ENCODE measurements around the gene DHTKD1.

The DHTKD1 gene, protein sequence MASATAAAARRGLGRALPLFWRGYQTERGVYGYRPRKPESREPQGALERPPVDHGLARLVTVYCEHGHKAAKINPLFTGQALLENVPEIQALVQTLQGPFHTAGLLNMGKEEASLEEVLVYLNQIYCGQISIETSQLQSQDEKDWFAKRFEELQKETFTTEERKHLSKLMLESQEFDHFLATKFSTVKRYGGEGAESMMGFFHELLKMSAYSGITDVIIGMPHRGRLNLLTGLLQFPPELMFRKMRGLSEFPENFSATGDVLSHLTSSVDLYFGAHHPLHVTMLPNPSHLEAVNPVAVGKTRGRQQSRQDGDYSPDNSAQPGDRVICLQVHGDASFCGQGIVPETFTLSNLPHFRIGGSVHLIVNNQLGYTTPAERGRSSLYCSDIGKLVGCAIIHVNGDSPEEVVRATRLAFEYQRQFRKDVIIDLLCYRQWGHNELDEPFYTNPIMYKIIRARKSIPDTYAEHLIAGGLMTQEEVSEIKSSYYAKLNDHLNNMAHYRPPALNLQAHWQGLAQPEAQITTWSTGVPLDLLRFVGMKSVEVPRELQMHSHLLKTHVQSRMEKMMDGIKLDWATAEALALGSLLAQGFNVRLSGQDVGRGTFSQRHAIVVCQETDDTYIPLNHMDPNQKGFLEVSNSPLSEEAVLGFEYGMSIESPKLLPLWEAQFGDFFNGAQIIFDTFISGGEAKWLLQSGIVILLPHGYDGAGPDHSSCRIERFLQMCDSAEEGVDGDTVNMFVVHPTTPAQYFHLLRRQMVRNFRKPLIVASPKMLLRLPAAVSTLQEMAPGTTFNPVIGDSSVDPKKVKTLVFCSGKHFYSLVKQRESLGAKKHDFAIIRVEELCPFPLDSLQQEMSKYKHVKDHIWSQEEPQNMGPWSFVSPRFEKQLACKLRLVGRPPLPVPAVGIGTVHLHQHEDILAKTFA

DNA sequence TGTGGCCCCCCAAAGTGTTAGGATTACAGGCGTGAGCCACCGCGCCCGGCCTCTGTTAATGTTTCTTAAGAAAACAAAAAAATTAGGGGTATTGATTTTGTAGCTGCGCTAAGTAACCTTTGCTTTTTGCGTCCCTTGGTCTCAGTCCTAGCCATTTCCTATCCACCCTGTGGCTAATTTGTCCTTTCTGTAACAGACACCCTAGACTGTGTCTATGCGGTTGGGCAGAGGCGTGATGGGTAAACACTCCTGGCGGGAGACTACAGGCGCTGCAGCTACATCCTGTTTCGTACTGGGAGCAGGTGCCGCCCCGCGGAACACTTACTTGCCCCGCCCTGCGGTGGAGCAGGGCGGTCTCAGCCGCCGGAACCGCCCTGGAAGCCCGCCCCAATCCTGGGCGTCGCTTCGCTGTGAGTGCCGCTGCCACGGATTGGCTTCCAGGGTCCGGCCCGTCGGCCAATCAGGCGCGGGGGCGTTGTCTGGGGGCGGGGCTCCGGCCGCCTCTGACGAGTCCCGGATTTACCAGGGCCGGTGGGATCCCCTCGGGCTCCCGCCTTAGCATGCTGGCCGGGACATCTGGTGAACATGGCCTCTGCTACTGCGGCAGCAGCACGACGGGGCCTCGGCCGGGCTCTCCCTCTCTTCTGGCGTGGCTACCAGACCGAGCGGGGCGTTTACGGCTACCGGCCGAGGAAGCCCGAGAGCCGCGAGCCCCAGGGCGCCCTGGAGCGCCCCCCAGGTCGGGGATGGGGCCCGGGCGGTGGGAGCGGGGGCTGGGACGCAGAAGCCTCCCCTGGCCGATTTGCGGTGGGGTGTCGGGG lies at the start of gene DHTKD1:
DHTKD1 (plus strand) TSS at position 506 of the 821 bp plus-strand sequence; CDS start at position 586, 80 bp downstream.
- peak; percentile 93 to 95 for DNase-seq

DNA sequence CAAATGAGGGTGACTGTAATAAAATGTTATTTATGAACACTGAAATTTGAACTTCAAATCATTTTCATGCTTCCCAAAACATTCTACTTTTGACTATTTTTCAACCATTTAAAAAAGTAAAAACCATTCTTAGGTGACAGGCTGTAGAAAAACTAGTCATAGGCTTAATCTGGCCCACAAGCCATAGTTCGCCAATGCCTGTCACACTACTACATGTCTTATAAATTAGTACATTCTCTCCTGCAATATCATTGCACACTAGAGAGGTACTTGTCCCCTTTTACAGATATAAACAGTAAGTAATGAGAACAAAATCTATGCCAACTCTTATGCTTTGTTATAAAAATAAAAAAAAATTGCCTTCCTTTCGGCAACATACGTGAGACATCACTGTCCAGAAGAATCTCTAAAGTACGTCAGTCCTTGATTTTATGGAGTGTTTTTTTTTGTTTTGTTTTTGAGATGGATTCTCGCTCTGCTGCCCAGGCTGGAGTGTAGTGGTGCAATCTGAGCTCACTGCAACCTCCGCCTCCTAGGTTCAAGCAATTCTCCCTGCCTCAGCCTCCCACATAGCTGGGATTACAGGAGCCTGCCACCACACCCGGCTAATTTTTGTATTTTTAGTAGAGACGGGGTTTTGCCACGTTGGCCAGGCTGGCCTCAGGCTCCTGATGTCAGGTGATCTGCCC lies 49.3 kb upstream of the DHTKD1 start:
- DNase-seq: no peak

DNA sequence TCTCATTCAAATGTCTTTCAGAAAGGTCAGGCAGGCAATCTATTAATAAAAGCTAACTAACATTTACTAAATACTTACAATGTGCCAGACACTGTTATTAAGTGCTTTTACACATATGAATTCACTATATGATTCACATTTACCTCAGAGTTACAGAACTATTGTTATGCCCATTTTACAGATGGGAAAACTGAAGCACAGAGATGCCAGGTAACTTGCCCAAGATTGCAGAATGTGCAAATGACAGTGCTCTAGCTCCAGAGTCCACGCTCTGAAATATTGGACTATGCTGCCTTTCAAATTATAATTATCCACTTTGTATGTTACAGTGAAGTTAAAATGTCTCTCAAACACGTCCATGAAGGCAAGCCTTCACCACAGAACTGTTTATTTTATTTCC lies 48.2 kb upstream of the DHTKD1 start:
- no peak for DNase-seq

DNA sequence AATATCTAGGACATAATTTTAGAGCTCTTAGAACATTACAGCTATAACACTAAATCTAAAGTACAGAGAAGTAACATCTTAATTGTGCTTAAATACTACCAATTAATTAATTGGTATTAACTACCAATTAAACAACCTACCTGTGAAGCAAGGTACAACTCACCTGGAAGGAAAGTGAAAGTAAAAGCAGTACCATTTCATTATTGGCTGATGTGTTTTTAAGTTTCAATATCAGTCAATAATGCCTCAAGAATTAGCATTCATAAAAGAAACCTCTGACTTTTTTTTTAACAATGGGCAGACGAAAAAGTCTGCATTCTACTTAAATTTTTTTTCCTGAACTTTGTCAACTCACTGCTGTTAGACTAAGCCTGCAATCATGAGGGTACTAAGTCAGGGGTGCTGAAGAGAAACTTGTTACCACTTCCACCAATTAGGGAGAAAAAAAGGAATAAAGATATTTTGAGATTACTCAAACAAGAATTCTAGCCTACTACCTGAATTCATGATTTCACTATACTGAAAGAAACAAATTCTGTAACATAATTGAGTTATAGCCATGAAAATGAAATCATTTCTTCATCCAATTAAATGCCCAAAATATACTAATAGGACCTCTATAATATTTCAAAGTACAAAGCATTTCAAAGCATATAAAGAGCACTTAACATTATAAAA lies 46.0 kb upstream of the DHTKD1 start:
- DNase-seq: no peak

DNA sequence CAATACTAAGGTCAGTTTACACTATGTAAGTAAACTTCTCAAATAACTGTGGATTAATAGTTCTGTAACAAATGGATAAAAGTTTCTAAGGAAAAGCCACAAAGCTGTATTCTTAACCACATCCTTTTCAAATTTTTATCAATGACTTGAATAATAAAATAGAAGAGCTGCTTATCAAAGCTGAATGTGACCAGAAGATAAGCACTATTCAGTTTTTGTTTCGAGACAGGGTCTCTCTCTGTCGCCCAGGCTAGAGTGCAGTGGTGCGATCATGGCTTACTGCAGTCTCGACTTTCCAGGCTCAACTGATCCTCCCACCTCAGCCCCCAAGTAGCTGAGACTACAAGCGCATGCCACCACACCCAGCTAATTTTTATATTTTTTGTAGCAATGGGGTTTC lies 43.2 kb upstream of the DHTKD1 start:
- no peak for DNase-seq

DNA sequence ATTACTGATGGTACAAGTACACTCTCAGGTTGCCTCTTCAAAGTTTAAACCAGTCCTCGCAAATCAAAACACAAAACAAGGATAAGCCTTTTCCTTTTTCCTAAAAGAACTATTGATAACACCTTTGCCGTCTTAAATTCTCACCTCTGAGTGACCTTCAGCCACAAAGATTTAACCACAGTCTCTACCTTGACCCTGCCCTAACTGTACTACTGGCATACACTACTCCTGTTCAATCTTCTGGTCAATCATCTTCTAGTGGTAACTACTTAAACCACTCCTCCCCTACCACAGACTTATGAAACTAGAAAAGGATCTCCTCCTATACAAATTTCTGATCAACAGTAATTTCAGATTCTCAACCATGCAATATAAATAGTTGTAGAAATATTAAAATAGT lies 41.2 kb upstream of the DHTKD1 start:
- no peak for DNase-seq

DNA sequence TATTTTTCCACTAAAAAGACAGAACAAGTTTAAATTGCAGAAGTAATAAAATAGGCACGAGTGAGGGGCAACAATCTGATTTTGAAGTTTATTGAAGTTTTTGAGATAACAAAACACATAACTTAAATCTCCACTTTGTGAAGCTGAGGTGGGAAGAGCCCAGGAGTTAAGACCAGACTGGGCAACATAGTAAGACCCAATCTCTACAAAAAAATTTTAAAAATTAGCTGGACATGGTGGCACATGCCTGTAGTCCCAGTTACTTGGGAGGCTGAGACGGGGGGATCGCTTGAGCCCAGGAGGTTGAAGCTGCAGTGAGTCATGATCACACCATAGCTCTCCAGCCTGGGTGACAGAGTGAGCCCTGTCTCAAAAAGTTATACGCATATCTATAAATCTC lies 37.4 kb upstream of the DHTKD1 start:
- no peak for DNase-seq

DNA sequence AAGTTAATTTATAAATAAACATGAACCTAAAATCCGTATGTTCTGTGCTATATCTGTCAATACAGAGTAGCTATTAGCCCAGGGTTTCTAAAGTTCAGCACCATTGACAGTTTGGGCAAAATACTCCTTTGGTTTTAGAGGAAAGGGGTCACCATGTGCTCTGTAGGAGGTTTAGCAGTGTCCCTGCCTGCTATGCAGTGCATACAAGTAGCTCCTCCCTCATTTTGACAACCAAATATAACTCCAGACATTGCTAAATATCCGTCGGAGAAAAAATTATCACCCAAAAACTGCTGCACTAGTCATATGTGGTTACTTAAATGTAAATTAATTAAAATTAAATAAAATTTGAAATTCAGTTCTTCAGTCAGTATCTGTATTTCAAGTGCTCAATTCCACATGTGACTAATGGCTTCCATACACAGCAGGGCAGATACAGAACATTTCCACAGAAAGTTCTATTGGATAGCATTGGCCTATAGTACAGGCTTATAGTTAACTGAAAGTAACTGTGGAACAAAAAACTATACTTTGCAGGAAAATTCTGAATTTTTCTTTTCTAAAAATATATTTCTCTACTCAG lies 32.6 kb upstream of the DHTKD1 start:
- no peak for DNase-seq

DNA sequence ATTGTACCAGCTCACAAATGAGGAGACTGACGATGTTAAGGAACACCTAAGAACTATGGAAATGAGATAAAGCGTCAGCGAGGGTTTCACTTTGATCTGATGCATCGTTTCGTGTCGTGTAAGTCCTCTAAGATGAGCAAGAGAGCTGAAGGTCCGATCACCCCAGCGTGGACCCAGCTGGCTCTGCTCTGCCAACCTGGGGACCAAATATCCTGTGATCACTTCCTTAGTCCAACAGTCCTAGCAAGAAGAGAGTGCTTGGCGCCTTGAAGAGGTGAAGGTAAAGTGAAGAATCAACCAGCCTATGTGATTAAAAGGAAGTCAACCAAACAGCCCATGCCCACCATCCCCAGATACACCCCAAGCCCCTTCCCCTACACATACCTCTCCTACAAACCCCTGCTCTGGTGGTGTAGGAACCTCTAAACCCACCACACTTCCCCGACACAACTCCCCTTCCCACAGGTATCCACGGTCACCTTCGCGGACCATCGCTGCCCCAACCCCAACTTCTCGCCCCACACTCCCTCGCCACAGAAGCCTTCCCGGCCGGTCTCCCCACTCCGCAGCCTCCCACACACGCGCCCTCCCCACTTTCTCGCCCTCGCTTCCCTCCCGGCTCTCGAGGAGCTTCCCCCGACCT lies 26.9 kb upstream of the DHTKD1 start:
- DNase-seq: peak in 1 of 2 experiments; percentile 3

DNA sequence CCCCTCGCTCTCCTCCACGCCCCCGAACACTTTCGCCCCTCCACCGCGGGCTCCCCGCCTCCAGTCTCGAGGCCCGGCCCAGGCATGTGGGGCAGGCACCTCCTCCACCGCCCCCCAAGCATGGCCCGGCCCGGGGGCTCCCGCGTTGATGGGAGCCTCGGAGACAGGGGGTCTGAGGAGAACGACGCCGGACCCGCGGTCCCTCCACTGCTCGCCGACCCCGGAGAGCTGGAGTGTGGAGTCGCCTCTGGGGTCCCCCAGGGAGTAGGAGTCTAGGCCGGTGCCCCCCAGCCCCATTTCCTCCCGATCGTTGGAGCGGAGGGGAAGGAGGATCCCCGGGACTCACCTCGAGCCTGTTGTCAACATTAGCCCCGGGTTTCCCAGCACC lies 26.4 kb upstream of the DHTKD1 start:
- no peak for DNase-seq

DNA sequence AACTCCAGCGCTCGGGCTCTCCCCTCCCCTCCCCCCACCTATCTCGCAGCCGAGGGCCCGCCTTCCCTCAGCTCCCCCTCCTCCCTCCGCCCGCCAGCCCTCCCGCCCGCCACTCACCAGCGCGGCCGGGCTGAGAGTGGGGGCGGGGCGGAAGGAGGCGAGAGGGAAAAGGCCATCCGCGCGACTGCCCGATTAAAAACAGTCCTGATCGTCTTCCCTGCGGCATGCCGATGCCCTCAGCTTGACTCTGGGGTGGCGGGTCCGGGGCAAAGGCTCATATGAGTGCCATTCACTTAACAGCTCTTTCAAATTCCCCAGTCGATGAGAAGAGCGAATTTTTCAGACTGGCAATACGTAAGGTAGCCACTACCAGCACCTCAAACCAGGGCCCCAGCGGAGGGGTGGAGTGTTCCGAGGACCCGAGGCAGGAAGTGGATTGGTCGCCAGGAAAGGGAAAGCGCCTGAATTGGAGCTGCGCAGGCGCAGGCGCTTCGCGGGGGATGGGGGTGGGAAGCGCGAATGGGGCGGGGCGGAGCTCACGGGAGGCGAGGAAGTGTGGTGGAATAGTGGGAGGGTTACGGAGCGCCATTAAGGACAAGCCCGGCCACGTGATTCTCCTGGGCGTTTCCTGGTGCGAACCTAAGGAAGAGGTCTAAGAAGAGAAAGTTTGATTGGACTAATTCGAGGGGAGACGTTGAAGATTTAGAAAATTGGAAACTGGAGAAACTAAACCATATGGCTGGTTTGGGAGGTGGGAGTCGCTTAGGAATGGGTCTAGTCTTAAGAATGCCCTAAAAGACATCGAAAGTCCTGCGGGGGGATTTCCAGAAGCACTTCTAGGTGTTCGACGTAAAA lies 25.7 kb upstream of the DHTKD1 start, which contains the start of gene UPF2:
UPF2 (minus strand) TSS at position 13 of the 855 bp plus-strand sequence. CDS start 7,386 bp downstream, outside the sequence.
- DNase-seq: peak; percentile 94 to 96

DNA sequence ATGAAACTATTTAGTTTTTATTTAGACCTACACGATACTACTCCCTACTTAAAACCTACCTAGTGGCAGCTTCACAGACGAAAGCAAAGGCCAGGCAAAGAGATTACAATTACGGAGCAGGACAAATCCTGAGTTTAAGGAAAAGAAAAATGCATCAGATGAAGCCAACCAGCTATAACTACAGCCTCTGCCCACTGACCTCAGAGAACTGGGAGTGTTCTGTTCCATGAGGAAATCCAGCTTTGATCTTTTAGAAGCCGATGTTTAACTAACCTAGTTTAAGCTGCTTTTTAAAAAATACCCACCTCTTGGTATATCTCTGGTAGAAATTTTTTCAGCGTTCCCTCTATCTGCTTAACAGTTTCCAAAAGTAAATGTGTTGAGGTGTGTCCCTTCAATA lies 23.2 kb upstream of the DHTKD1 start:
- DNase-seq: no peak

DNA sequence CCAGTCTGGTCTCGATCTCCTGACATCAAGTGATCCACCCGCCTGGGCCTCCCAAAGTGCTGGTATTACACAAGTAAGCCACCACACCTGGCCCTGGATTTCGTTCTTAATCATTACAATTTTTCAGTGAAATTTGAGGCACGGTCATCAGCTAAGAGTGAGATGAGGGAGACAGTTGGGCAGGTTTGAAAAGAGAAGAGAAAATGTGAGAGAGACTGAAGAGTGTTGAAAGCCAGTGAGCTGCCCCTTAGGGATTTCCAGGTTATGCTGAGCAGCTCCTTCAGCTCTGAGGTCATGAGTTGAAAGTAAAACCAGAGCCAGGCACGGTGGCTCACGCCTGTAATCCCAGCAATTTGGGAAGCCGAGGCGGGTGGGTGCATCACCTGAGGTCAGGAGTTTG lies 20.2 kb upstream of the DHTKD1 start:
- no peak for DNase-seq

DNA sequence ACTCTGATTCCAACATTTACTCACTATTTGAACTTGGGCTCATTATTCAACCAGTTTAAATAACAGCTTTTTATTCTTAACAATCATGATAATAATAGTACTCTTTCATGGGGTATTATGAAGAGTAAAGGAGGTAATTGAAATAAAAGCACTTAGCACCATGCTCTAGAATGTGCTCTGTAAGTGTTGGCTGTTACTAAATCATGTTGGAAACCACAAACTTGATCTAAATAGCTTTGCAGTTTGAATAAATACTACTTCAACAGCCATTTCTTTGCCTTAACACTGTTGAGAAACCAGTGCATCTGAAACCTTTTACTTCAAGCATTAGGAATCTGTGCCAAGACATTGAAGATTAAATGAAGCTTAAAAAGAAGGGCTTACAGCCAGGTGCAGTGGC lies 18.2 kb upstream of the DHTKD1 start:
- no peak for DNase-seq

DNA sequence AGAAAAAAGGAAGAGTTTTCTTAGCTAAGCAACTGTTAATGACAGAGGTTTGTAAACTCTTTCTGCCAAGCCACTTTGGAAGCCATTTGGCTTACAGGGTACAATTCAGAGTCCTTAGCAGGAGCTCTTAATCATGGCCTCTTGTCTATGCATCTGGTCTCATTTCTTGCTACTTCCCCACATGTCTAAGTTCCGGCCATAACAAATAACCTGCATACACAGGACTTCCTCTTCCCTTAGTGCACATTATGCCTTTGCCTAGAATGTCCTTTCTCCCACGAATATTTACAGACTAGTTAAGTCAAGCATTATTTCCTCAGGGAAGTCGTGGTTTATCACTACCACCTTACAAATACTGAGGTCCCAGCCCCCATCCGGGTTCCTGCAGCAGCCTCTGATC lies 17.5 kb upstream of the DHTKD1 start:
- no peak for DNase-seq

DNA sequence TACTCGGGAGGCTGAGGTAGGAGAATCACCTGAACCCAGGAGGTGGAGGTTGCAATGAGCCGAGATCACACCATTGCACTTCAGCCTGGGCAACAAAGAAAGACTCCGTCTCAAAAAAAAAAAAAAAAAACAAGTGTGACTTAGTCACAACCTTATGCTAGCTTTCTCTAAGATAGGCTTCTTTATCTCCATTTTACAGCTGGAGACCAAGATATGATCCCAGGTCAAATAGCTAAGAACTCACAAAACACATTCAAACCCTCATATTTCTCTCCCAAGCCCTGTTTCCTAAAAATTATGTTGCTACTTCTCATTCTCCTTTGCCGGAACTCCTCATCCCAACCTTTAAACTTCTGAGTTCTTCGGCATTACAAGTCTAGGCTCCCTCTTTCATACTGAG lies 13.0 kb upstream of the DHTKD1 start:
- DNase-seq: no peak

DNA sequence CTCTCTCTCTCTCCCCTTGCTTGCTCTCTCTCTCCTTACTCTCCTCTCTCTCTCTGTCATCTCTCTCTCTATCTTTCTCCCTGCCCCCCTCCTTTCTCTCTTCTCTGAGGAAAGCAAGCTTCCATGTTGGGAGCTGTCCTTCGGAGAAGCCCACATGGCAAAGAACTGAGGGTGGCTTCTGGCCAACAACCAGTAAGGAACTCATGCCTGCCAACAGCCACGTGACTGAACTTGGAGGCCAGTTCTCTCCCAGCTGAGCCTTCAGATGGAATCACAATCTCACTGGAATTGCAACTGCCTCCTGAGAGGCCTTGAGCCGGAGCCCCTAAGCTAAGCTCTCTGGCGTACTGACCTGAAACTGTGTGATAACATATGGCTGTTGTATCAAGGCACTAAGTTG lies 12.0 kb upstream of the DHTKD1 start:
- no peak for DNase-seq

DNA sequence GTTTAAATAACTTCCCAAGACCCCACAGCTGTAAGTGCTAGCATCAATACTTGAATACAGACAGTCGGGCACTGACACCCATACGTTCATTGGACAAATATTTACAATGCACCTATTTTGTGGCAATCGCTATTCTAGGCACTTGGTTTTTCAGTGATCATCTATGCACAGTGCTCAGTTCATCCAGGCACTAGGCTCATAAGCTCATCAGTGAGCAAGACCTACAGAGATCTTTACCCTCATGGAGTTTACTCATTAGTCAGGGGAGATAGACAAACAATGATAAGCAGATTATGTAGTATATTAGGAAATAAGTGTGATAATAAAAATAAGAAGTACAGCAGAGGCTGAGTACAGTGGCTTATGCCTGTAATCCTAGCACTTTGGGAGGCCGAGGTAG lies 7.6 kb upstream of the DHTKD1 start:
- no peak for DNase-seq

DNA sequence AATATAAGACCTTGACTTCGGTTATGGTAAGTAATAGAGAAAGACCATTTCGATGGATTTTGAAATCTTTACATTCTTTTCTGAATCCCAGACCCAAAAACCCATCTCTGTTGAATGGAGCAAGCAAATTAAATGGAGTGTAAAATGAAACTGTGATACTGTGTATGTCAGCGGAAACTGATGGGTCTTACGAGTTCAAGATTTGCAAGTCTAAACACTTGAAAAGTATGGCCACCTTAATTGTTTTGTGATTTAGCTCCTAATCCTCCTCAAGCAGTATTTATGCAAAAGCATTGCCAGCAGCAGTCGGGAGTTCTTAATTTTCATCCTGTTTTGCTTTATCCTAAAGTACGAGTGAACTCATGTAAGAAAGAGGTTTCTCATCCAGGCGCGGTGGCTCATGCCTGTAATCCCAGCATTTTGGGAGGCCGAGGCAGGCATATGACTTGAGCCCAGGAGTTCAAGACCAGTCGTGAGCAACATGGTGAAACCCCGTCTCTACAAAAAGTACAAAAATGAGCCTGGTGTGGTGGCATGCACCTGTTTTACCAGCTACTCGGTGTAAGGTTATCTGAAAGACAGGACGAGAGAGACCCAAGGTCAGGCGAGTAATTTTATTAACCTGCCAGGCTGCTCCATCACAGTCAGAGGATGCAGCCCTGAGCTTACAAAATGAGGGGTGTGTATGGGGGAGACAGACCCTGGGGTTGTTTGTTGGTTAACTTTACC lies 5.8 kb upstream of the DHTKD1 start:
- DNase-seq: no peak

Measured in SHP77 (cell line).